GM12892 (cell line): ENCODE data around the gene B3GAT2. TPM values are rescaled to one million over a fixed set of nuclear protein-coding genes. Genes with fewer than 3 reads are reported as not detected.

Source experiments
- DNase-seq: peaks from one replicate; pipeline ENCODE4 v3.0.0; 2011; ENCODE audit not compliant: insufficient read length
- FAIRE-seq: peaks from 2 replicates; lab custom pipeline; 2011; peaks lifted over from hg19 to GRCh38; lab: Jason Lieb, UNC
- POLR2A ChIP-seq: IDR thresholded peaks from 2 replicates; pipeline ENCODE4 v1.6.1; 2011; ENCODE audit warnings: low read depth, low read length, control low read depth
- POLR2AphosphoS5 ChIP-seq: IDR thresholded peaks from 2 replicates; pipeline ENCODE4 v1.6.1; 2011; ENCODE audit warnings: low read depth, low read length, control low read depth
- TAF1 ChIP-seq: IDR thresholded peaks from 2 replicates; pipeline ENCODE4 v1.6.1; 2011; ENCODE audit warnings: low read depth, mild to moderate bottlenecking, control low read depth, low read length, borderline replicate concordance
- polyA plus RNA-seq: library from polyadenylated mRNA; unstranded; fragments of >200 nt; gene quantifications from one replicate; pipeline ENCODE4 v1.2.1, GENCODE V29; 2012; ENCODE audit warnings: missing spikeins, inconsistent platforms; ENCODE audit not compliant: missing spikeins

Gene B3GAT2
- polyA plus RNA-seq = 0.25 TPM

GRCh38 chr6:70956451-70957283, at the start of gene B3GAT2:
Gene B3GAT2 (minus strand): TSS chr6:70957060. CDS start chr6:70956429, 631 bp downstream.
- DNase-seq (peak; percentile 10), FAIRE-seq (no peak)
- TF ChIP-seq TAF1 (no peak), POLR2AphosphoS5 (no peak), POLR2A (no peak)

- FAIRE-seq (no peak), DNase-seq (no peak)
- TF ChIP-seq POLR2AphosphoS5 = no peak
- TF ChIP-seq TAF1 = no peak
- TF ChIP-seq POLR2A = no peak
Measured at GRCh38 chr6:70998148-70998547, 41.3 kb upstream of the B3GAT2 start.

GRCh38 chr6:70997379-70997778, 40.5 kb upstream of the B3GAT2 start:
- FAIRE-seq (no peak), DNase-seq (no peak)
- TF ChIP-seq TAF1 (no peak), POLR2AphosphoS5 (no peak), POLR2A (no peak)

GRCh38 chr6:70996106-70996505, 39.2 kb upstream of the B3GAT2 start:
- TF ChIP-seq POLR2AphosphoS5 = no peak
- TF ChIP-seq POLR2A = no peak
- TF ChIP-seq TAF1 = no peak
- FAIRE-seq (no peak), DNase-seq (no peak)

GRCh38 chr6:70995411-70995810, 38.6 kb upstream of the B3GAT2 start:
- FAIRE-seq = no peak
- TF ChIP-seq POLR2A (no peak), TAF1 (no peak), POLR2AphosphoS5 (no peak)
- DNase-seq = no peak

GRCh38 chr6:70991253-70991652, 34.4 kb upstream of the B3GAT2 start:
- FAIRE-seq = no peak
- TF ChIP-seq POLR2A (no peak), POLR2AphosphoS5 (no peak), TAF1 (no peak)
- no peak for DNase-seq

GRCh38 chr6:70985156-70985555, 28.3 kb upstream of the B3GAT2 start:
- FAIRE-seq (no peak), DNase-seq (no peak)
- no peak for TF ChIP-seq POLR2A
- TF ChIP-seq POLR2AphosphoS5 = no peak
- no peak for TF ChIP-seq TAF1

- FAIRE-seq = no peak
- DNase-seq = no peak
Measured at GRCh38 chr6:70982747-70983146, 25.9 kb upstream of the B3GAT2 start.

GRCh38 chr6:70980727-70981126, 23.9 kb upstream of the B3GAT2 start:
- TF ChIP-seq TAF1 (no peak), POLR2A (no peak), POLR2AphosphoS5 (no peak)

More at GRCh38 chr6:70982747-70983146, 25.9 kb upstream of the B3GAT2 start:
- TF ChIP-seq TAF1 (no peak), POLR2A (no peak), POLR2AphosphoS5 (no peak)

GRCh38 chr6:70973604-70974003, 16.7 kb upstream of the B3GAT2 start:
- DNase-seq (no peak), FAIRE-seq (no peak)
- TF ChIP-seq POLR2AphosphoS5 (no peak), TAF1 (no peak), POLR2A (no peak)

More at GRCh38 chr6:70980727-70981126, 23.9 kb upstream of the B3GAT2 start:
- FAIRE-seq (no peak), DNase-seq (no peak)

GRCh38 chr6:70967049-70967448, 10.2 kb upstream of the B3GAT2 start:
- TF ChIP-seq POLR2A (no peak), POLR2AphosphoS5 (no peak), TAF1 (no peak)
- DNase-seq (no peak), FAIRE-seq (no peak)

- TF ChIP-seq TAF1 (no peak), POLR2A (no peak), POLR2AphosphoS5 (no peak)
- no peak for DNase-seq
- no peak for FAIRE-seq
Measured at GRCh38 chr6:70957284-70957617, 391 bp upstream of the B3GAT2 start.

- DNase-seq = no peak
- TF ChIP-seq TAF1 = no peak
- no peak for TF ChIP-seq POLR2A
- no peak for TF ChIP-seq POLR2AphosphoS5
- FAIRE-seq = no peak
Measured at GRCh38 chr6:70956191-70956450, 739 bp downstream of the B3GAT2 start.
